Germinal center (tissue), 1 donor: ENCODE data around the gene NCOA7.
"Not testable (repeated sequence)": the region's sequence is repeated elsewhere in the genome, so short reads cannot be mapped to it uniquely, and the experiment has no call there.

Experiments
- DNase-seq: peaks from one replicate; pipeline ENCODE4 v3.0.0; 2012; ENCODE audit warnings: mixed read lengths, low spot score

Gene NCOA7

DNA sequence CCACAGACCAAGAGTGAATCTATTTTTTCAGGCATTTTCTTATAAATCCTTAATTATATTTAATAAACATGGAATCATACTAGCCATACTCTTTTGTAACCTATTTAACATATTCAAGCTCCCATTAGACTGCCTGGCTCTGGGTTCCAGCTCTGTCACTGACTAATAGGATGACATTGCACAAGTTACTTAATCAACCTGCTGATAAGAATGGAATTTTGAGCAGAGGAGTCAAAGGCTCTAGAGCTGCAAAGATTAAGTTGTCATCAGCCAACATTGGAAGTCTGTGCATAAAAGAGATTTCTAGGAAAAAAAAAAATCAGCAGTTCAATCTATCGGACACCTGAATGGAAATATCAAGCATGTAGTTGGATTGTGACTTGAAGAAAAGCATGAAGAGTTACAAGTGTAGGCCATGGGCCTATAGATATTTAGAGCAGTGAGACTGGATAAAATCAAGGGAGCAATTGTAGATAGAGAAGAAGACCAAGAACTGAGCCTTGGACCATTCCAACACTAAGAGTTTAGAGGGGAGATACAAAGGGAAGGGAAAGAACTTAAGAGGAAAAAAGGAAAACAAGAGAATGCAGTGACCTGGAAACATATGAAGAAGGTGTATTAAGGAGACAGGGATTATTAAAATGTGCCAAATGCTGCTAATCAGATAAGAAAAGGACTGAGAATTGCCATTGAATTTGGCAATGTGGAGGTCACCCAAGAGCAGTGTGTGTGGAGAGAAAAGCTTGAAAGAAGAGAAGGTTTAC is 154.8 kb downstream of the NCOA7 start:
- no peak for DNase-seq

DNA sequence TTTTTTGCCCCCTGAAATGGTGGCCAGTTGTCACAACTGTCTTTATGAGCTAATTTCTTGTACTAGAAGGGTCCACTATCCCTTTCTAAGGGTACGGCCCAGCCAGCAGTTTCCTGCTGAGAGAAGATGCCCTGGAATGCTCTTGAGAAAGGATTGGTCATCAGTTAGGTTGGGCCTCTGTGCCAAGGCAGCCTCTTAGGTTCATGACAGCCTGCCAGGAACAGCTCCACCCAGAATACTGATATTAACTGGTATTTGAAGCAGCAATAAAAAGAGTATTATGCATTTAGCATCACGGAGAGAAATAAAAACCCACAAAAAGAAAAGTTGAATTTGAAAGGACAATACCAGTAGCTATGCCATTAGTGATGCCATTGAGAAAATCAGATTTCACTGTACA is 156.9 kb downstream of the NCOA7 start:
- DNase-seq: no peak

DNA sequence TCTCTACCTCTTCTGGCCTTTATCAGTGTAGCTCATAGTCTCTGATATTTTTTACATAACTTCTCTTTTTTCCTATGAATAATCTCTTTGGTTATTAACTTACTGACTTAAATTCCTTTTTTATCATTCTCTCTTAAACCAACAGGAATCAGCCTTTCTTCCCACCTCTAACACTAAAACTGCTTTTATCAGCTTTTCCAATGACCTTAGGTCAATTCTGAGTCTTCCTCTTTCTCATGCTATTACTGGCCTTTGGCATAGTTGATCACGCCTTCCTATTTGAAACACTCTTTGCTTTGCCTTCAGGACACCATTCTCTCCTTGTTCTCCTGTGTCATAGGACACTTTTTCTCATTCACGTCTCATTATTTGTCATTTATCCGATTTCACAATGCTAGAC is 157.7 kb downstream of the NCOA7 start:
- no peak for DNase-seq

DNA sequence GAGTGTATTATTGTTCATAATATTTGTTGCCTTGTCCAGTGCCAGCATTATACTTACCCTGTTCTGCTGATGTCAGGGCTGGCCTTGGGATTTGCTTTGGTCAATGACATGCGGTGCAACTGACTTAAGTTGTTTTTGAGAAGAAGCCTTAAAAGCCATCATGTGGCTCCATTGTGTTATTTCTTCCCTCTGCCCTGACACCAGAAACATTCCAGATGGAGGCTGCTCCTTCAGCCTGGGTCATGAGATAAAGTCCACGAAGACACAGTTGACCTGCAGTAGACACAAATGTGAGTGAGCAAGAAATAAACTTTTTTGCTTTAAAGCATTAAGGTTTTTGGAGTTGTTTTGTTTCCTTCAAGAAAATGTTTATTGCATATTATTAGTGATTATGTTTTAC is 158.3 kb downstream of the NCOA7 start:
- no peak for DNase-seq

DNA sequence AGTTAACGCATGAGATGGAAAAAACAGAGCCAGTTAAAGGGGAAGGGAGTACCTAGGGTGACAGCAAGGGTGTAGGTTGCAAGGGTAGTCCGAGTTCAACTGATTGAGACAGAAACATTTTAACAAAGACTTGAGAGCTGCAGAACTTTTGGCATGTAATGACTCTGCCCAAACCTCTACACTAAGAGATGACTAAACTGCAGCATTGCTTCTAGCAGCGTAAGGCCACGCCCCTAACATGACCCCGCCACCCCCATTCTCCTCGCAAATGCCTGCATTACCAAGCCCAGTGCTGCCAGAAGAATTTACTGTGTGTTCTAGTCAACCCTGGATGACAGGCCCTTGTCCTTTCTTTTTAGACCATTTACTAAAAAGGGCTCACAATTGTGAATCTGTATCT is 159.5 kb downstream of the NCOA7 start:
- DNase-seq: no peak

DNA sequence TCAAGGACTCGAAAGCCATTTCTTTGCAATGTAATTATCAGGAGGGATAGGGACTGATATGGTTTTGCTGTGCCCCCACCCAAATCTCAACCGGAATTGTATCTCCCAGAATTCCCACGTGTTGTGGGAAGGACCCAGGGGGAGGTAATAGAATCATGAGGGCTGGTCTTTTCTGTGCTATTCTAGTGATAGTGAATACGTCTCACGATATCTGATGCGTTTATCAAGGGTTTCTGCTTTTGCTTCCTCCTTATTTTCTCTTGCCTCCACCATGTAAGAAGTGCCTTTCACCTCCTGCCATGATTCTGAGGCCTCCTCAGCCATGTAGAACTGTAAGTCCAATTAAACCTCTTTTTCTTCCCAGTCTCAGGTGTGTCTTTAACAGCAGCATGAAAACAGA is 160.0 kb downstream of the NCOA7 start:
- DNase-seq: not testable (repeated sequence)

DNA sequence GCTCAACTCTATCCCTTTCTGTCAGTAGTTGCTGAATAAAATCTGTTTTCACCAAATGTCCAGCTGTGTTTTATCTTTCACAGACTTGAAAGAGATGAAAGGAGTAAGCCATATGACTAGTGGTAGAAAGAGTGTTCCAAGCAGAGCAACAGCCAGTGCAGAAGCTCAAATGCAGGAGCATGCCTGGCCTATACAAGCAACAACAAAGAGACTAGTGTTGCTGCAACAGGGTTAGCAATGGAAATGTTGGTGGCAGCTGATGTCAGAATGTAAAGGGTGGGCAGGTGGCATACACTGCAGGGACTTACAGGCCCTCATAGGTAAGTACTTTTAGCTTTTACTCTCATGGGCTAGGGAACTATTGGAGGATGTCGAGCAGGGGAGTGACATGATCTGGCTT is 160.6 kb downstream of the NCOA7 start:
- no peak for DNase-seq

DNA sequence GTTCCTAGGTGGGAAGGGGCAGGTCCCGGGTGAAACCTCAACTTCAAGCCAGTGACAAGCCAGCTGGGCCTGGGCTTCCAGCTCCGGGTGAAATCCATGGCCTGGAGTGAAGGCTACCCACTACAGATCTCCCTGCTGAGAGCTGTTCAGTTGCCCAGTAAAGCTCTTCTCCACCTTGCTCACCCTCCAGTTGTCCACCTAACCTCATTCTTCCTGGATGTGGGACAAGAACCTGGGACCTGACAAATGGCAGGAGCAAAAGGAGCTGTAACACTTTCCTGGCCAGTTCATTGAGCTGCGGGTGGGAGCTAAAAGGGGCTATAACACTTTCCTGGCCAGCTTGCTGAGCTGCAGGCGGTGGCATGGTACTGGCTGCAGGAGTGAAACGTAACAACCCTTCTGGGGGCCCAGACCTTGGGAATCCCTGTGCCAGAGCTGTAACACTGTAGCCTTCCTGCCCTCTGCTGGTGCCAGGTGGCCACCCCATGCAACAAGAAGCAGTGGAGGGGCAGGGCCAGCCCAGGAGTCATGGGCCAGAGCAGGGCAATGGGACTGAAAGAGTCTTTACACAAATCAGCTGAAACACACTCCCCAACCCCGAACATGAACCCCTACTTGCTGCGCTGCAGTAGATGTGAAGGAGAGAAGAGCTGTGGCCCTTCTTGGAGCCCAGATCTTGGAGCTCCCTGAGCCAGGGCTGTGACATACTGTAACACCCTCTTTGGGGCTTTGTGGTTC is 162.2 kb downstream of the NCOA7 start:
- DNase-seq: no peak

DNA sequence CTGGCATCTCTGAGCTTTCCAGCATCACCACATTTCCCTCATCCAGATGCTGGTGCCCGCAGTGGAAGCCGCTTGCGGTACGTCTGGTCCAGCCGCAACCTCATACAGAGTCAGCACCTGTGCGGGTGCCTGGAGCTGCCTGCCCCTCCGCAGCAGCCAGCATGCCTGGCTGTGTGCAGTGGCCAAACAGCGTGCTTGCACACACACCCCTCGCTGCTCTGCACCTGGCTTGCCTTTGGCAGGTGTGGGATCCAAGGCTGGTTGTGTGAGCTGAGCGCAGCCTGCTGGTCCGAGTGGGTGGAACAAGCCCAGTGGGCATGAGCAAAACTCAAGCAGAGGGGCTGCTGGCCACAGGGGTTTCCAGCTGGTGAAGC is 162.7 kb downstream of the NCOA7 start:
- no peak for DNase-seq

DNA sequence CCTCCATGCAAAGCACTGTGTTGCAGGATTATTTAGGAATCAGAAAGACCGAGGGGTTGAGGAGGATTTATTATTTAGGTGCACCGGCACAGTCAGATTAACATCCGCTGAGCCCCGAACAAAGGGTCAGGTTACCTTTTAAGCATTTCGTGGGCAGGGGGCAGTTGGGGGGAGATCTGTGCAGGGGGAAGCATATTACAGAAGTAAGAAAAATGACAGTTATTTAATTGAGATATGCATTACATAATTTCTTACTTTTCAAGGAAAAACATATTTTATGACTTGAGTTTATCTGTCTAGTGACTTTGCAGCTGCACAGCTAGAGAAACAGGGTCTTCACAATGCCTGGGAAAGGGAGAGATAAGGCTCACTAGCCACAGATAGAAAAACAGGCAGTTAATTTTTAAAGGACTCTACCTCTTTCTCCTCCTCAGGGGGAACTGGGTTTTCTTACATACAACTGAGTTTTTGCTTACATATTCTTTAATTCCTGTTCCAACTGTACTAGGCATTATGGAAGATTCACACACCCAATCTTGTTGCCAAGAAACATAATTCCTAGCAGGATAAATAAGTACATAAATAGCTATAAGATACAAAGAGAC is 164.1 kb downstream of the NCOA7 start:
- DNase-seq: no peak

DNA sequence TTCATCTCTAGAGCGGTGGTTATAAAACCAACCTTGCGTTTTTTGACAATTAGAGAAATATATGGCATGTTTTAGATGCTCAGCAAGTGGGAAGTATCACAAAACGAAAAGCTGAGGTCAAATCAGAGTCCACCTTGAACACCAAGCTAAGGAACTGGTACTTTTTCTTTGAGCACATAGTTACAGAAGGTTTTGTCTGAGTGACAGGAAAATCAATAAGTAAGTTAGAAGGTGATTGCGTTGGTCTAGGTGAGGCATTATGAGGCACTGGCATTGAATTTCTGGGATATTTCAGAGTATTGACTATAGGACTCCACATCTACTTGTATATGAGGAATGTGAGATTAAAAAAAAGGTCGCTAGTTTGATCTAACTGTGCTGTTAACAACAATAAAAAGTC is 165.2 kb downstream of the NCOA7 start:
- DNase-seq: no peak

DNA sequence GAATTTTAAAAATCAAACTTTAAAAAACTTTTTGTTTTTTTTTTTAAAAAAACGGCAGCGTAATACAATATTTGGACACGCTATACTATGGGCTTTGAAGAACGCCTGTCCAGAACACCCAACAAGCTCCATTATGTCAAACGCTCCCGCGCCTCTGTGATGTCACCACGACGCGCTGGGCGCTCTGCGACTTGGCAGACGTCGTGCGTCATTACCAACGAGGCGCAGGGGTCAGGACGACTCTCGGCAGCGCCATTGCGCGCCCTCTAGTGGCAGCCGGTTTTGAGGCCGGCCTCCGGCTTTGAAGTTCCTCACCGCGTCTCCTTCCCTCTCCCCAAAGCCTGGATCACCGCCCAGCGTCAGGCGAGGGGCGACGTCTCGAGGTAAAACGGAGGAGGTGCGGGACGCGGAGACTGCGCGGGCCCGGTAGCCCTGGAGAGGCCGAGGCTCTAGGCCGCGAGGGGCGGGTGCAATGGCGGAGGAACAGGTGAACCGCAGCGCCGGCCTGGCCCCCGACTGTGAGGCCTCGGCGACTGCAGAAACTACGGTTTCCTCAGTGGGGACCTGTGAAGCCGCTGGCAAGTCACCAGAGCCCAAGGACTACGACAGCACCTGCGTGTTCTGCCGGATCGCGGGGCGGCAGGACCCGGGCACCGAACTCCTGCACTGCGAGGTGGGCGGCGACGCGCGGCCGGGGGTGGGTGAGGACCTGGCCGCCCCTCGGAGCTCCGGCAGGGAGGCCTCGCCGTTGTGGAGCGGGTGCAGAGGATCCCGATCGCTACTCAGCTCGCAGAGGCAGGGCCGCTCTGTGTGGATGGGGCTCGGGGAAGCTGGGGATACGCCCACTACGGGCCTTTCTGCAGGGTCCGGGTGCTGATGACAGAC is 166.0 kb downstream of the NCOA7 start, which contains the start of gene HINT3:
Gene HINT3, plus strand, starts transcription at position 265 of the 885 bp plus-strand sequence. Its CDS starts 208 bp downstream, at position 473.
- peak; percentile 92 for DNase-seq

DNA sequence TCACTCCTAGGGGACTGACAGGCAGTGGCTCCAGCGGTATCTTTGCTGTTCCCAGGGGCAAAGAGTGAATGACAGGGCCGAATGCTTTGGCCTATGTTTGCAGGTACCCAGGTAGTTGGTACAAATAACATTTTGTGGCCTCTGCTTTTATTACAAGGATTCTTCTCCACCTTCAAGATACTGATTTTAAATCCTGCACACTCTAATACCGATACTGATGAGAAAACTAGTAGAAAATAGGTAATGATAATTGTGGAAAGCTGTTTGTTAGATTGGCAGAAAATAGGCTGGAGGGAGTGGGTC is 166.6 kb downstream of the NCOA7 start:
- no peak for DNase-seq

DNA sequence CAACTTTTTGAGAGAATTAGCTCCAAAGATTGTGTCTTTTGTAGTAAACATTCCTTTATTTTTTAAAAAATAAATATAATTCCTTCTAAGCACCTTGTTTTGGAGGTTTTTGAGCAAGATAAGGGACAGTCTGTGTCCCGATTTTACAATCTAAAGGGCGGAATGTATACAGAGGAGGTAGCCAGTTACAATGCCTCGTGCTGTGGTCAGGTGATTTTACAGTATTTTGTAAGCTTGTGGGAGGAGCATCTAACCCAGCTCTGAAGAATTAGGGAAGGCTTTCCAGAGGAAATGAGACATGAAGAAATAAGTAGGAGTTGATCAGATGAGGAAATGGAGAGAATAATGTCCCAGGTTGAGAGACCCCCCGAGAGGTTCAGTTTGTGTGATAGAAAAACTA is 167.1 kb downstream of the NCOA7 start:
- DNase-seq: no peak

DNA sequence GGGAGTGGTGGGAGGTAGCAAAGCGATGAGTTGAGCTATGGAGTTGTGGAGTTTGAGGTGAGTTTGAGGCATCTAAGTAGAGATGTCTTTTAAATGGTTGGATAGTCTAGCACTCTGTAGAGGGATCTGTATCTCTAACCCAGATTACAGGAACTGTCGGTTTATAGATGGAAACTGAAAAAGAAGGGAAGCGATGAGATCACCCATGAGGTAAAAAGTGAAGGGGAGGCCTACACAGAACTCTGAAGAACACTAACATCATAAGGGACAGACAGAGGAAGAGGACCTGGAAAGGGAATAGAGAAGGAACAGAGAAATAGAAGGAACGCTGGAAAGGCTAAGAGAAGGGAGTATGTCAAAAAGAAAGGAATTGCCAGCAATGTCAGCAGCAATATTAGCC is 168.3 kb downstream of the NCOA7 start:
- DNase-seq: no peak

DNA sequence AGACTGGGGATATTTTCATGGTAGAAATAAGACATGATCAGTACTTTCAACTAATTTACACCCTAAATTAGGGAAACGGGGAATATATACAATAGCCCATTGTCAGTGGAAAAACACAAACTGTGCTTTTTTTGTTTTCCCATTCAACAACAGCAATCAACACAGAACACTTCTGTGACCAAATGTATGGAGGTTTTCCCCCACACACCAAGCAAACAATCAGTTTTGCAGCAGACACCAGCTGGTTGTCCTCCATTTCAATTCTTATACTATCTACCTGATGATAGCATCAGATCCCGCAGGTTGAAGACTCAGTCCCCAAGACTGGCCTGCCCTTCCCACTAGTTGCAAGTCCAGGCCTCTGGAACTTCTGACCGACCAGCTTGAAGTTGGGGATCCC is 170.4 kb downstream of the NCOA7 start:
- DNase-seq: no peak

DNA sequence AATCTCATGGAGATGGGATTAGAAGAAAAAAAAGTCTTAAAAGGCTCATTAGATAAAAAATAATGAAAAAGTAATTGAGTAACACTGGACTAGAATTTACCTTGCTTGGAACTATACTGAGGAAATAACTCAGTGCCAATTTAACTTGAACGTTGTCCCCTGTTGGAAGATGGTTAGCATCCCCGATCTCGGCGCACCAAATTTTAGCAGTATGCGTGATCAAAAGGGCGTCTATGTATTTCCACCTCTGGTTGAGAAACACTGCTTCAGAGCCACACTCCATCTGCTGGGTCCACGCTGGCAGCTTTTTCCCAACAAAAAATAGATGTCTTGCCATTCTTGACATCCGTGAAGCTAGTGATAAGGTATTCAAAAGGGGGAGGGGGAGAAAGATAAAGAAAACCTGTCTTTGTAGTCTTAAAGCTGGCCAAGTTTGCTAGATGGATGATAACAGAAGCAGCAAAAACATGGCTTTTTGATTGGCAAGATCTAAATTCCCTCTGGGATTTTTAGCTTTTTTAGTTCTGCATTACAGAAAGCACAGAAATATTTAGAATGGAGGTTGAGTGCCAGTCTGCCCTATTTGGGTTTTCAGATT is 172.2 kb downstream of the NCOA7 start:
- no peak for DNase-seq

DNA sequence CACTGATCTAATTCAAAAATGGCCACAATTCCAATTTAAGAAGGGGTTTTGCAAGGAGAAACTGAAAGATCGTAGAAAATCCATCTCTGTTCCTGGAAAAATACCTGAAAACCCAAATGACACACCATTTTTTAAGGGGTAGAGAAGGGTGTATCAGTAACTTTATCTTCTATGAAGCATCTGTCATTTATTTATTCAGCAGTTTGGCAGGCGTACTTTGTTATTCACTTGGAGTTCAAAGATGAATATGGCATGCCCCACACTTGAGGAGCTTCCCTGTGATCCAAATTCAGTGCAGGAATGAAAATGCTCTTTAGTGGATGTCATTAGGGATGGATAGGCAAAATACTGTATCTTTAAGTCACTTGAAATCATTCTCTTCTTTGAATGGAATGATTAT is 173.1 kb downstream of the NCOA7 start:
- no peak for DNase-seq

DNA sequence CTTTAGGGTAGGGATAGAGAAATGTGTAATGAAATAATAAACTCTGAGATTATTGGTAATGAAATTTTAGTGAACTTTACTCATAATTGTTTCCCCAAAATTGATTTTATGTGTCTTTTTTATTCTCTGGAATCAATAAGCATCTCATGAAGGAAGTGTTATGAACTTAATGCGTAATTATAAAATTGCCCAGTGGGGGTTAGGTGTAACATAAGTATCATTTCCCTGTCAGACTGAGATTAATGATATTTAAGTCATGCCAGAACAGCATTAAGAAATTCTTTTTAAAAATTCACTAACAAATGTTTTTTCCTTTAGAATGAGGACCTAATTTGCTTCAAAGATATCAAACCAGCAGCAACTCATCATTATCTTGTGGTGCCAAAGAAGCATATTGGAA is 175.8 kb downstream of the NCOA7 start:
- DNase-seq: no peak

DNA sequence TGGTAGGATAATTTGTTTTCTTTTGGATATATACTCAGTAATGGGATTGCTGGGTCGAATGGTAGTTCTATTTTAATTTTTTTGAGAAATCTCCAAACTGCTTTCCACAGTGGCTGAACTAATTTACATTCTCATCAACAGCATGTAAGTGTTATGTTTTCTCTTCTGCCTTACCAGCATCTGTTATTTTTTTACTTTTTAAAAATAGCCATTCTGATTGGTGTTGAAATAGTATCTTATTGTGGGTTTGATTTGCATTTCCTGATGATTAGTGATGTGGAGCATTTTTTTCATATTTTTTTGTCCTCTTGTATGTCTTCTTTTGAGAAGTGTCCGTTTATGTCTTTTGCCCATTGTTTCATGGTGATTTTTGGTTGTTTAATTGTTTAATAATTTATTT is 177.7 kb downstream of the NCOA7 start:
- DNase-seq: no peak

DNA sequence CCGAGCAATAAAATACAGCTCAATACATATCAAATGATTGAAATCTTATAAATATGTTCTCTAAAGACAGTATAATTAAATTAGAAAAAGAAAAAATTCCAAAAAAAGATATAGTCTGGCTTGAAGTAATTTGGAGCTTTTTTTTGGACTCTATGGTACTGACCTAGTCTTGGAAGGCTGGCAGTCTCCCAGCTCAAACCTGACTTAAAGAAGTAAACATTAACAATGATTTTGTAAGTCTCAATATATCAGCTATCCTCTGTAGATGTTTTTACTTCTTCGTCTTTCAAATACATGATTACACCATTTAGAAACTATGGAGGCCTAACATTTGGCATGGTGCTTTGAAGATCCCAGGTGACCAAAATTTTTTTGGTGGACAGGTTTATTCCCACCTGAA is 180.0 kb downstream of the NCOA7 start:
- no peak for DNase-seq

DNA sequence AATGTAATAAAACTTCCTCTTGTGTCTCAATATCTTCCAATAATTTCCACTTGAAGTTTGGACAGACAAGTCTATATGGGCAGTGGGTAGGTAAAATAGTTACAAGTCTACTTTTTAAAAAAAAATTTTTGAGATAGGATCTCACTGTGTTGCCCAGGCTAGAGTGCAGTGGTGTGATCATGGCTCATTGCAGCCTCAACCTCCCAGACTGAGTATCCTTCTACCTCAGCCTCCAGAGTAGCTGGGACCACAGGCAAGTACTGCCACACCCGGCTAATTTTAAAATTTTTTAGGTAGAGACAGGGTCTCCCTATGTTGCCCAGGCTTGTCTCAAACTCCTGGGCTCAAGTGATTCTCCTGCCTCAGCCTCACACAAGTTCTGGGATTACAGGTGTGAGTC is 181.7 kb downstream of the NCOA7 start:
- DNase-seq: not testable (repeated sequence)
